ENCODE data around the gene NODAL.

- TF ChIP-seq, protein P1, sequence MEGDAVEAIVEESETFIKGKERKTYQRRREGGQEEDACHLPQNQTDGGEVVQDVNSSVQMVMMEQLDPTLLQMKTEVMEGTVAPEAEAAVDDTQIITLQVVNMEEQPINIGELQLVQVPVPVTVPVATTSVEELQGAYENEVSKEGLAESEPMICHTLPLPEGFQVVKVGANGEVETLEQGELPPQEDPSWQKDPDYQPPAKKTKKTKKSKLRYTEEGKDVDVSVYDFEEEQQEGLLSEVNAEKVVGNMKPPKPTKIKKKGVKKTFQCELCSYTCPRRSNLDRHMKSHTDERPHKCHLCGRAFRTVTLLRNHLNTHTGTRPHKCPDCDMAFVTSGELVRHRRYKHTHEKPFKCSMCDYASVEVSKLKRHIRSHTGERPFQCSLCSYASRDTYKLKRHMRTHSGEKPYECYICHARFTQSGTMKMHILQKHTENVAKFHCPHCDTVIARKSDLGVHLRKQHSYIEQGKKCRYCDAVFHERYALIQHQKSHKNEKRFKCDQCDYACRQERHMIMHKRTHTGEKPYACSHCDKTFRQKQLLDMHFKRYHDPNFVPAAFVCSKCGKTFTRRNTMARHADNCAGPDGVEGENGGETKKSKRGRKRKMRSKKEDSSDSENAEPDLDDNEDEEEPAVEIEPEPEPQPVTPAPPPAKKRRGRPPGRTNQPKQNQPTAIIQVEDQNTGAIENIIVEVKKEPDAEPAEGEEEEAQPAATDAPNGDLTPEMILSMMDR (IDR thresholded peaks at IDR 0.05; ENCODE audit: poor library complexity, severe bottlenecking) = no peak
- no peak for TF ChIP-seq EP300 (conservative IDR thresholded peaks at IDR 0.05; ENCODE audit: poor library complexity, severe bottlenecking)
- no peak for TF ChIP-seq EZH2 (IDR thresholded peaks at IDR 0.05; ENCODE audit: borderline replicate concordance, insufficient read depth, low read length, poor library complexity, severe bottlenecking)
- no peak for TF ChIP-seq POLR2AphosphoS5 (IDR thresholded peaks at IDR 0.05)
- TF ChIP-seq TAF1 (IDR thresholded peaks at IDR 0.05; ENCODE audit: low read depth) = no peak
Observed at GRCh38 chr10:70465278-70465677, 23.8 kb upstream of the NODAL start.

Data from neural cell (in vitro differentiated cells).